MG63 (cell line): Measurements from ENCODE around the gene C1orf167. TPM values are rescaled to one million over a fixed set of nuclear protein-coding genes. Genes with fewer than 3 reads are reported as not detected.

ENCODE experiments used
- DNase-seq: peaks from one replicate; pipeline ENCODE4 v3.0.0-alpha.2; 2020
- H3K27me3 ChIP-seq: fragments of 250-450 bp; sonication (Bioruptor Pico); 2 replicates; pipeline ENCODE4 v1.5.1; 2020; ENCODE audit warnings: mild to moderate bottlenecking, moderate library complexity
- H3K36me3 ChIP-seq: fragments of 250-450 bp; sonication (Bioruptor Pico); 2 replicates; pipeline ENCODE4 v1.5.1; 2020; ENCODE audit warnings: mild to moderate bottlenecking, moderate library complexity
- H3K4me3 ChIP-seq: fragments of 250-450 bp; sonication (Bioruptor Pico); 2 replicates; pipeline ENCODE4 v1.5.1; 2020; ENCODE audit warnings: mild to moderate bottlenecking, moderate library complexity
- H3K9me3 ChIP-seq: fragments of 250-450 bp; sonication (Bioruptor Pico); 2 replicates; pipeline ENCODE4 v1.5.1; 2020; ENCODE audit warnings: mild to moderate bottlenecking, moderate library complexity
- total RNA-seq: library from RNA; depleted of rRNA; stranded (reverse); fragments of >200 nt; shearing (Covaris generic); gene quantifications from 2 replicates; pipeline ENCODE4 v1.2.3, GENCODE V29; 2014; ENCODE audit warnings: low replicate concordance

Gene C1orf167
- total RNA-seq, 1 experiment from 2014 or later = not detected

DNA sequence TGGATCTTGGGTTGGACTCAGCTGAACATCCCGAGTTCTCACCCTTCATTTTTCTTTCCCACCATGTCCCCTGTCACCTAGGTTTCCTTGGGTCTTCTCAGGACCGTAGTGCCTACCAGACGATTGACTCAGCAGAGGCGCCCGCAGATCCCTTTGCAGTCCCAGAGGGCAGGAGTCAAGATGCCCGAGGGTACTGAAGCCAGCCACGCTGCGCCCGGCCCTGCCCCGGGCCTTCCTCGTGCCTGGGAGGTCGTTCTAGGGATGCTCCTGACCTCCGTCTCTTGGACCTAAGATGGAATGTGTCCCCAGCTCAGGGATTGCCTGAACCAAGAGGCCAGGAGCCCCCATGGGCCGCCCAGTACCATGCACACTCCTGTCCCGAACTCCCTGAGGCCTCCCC lies 12.0 kb upstream of the C1orf167 start:
- H3K36me3 ChIP-seq = peaks cover 8% of the 10 kb centered on the region; the same call in 1 of the 2 replicates
- H3K27me3 ChIP-seq = no peaks in the 10 kb centered on the region
- H3K9me3 ChIP-seq = no peaks in the 10 kb centered on the region
- DNase-seq = no peak
- H3K4me3 ChIP-seq = no peak overlapping the region

DNA sequence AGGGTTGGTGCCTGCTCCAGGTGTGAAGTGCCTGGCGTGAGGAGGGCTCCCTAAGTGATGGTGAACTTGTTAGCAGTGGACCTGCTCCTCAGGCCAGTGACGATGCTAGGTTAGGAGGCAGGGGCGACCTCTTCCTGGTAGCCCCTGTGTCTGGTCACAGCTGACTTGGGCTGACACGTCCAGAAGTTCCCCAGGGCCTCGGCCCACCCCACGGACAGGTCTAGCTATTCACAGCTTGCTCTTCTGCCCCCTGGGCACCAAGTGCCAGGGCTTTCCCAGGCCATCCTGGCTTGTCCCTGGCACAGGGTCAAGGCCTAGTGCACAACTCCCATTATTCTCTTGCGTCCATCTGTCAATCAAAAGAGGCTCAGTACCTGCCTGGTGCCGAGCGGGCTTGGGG lies 10.9 kb upstream of the C1orf167 start:
- Histone ChIP-seq H3K36me3 (peaks cover 5% of the 10 kb centered on the region; the same call in 1 of the 2 replicates), H3K27me3 (no peaks in the 10 kb centered on the region), H3K4me3 (no peak overlapping the region), H3K9me3 (no peaks in the 10 kb centered on the region)
- DNase-seq = no peak

DNA sequence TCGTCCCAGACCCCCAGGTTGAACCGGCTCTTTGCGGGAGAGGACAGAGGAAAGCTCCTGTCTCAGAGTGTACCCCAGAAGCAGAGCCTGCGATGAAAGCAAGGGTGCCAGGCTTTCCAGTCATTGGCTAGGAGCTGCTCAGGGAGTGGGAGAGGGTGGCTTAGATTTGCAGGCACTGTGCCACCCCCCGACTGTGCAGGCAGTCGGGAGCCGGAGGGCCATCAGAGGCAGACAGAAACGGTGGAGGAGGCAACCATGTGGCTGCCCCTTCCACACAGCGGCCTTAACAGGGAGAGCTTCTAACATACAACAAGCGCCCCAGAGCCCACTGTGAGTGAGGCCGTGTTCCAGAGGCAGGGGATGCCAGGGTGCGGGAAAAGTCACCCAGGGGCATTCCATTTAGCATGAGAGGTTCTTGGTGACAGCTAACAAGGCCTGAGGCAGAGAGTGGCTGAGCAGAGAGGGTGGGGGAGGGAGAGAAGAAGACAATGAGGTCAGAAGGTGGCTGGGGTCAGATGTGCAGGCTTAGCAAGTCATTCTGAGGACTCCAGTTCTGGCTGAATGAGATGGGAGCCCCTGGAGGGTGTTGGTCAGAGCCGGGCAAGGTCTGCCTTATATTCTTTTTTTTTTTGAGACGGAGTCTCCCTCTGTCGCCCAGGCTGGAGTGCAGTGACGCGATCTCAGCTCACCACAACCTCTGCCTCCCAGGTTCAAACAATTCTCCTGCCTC lies 9.5 kb upstream of the C1orf167 start:
- DNase-seq = no peak
- H3K27me3 ChIP-seq = no peaks in the 10 kb centered on the region
- no peak overlapping the region for H3K4me3 ChIP-seq
- H3K36me3 ChIP-seq = no peaks in the 10 kb centered on the region; the same call in 1 of the 2 replicates
- H3K9me3 ChIP-seq = peaks cover 5% of the 10 kb centered on the region; the same call in 1 of the 2 replicates

DNA sequence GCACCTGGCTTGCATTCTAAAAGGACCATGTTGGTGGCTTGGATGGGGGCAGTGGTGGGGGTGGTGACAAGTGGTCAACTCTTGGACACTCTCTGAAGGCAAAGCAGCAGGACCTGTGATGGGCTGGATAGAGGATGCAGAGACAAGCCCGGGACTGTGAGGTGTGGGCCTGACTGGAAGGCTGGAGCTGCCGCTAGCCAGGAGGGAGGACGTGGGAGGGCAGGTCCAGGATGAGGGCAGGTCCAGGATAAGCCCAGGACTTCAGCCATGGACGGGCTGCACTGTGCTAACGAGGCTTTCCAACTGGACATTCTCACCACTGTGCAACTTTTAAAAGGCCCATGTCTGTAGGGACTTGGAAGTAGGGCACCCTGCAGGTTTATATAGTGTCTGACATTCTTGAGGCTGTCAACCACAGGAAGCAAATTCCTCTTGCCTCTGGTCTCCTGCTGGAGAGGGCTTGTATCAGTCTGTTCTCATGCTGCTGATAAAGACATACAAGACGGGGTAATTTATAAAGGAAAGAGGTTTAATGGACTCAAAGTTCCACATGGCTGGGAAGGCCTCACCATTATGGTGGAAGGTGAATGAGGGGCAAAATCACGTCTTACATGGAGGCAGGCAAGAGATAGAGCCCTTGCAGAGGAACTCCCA lies 8.3 kb upstream of the C1orf167 start:
- no peak for DNase-seq
- H3K9me3 ChIP-seq = peaks cover 5% of the 10 kb centered on the region; the same call in 1 of the 2 replicates
- H3K27me3 ChIP-seq = no peaks in the 10 kb centered on the region
- no peaks in the 10 kb centered on the region; the same call in 1 of the 2 replicates for H3K36me3 ChIP-seq
- H3K4me3 ChIP-seq = no peak overlapping the region

DNA sequence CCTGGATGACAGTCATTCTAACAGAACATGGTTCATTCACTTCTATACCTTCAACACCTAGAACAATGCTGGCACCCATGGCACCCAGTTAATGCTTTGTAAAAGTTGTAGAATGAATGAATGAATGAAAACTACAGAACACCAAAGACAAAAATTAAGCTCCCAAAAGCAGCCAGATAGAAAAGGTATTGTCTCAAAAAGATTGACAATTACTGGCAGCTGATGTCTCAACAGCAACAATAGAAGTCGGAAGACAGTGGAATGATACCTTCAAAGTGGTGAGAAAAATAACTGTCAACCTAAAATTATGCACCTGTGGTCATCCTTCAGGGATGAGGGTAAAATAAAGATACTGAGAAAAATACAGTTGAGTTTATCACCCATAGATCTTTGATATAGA lies 4.9 kb upstream of the C1orf167 start:
- Histone ChIP-seq H3K36me3 (no peaks in the 10 kb centered on the region), H3K9me3 (peaks cover 5% of the 10 kb centered on the region; the same call in 1 of the 2 replicates), H3K4me3 (no peak overlapping the region), H3K27me3 (no peaks in the 10 kb centered on the region)
- DNase-seq = no peak

DNA sequence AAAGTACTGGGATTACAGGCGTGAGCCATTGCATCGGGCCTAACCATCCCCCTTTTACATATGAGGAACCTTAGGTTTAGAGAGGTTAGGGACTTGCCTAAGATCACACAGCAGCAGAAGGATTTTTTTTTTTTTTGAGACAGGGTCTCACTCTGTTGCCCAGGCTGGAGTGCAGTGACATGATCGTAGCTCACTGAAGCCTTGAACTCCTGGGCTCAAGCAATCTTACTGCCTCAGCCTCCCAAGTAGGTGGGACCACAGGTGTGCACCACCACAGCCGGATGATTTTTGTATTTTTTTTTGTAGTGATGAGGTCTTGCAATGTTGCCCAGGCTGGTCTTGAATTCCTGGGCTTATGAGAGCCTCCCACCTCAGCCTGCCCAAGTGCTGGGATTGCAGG lies 2.2 kb upstream of the C1orf167 start:
- no peaks in the 10 kb centered on the region for H3K27me3 ChIP-seq
- peaks cover 5% of the 10 kb centered on the region; the same call in 1 of the 2 replicates for H3K9me3 ChIP-seq
- no peaks in the 10 kb centered on the region for H3K36me3 ChIP-seq
- no peak for DNase-seq
- H3K4me3 ChIP-seq = no peak overlapping the region

DNA sequence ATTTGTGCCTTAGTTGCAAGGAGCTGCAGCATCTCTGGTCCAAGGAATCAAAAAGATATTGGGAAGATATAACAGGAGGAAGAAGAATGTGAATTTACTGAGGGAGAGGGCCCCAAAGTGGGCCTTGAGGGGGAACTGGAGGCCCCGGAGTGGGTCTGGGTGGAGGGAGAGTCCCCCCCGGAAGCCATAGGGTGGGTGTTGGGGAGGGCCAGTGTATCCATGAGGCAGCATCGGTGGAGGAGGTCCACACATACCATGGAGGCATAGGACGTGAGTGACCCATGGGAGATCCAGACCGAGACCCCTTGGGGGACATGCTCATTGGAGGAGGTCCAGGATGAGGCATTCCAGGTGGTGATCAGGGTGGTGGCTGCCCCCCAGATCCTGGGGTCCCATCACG lies 708 bp upstream of the C1orf167 start:
- no peaks in the 10 kb centered on the region for H3K27me3 ChIP-seq
- peaks cover 5% of the 10 kb centered on the region; the same call in 1 of the 2 replicates for H3K9me3 ChIP-seq
- no peaks in the 10 kb centered on the region for H3K36me3 ChIP-seq
- DNase-seq = no peak
- no peak overlapping the region for H3K4me3 ChIP-seq

DNA sequence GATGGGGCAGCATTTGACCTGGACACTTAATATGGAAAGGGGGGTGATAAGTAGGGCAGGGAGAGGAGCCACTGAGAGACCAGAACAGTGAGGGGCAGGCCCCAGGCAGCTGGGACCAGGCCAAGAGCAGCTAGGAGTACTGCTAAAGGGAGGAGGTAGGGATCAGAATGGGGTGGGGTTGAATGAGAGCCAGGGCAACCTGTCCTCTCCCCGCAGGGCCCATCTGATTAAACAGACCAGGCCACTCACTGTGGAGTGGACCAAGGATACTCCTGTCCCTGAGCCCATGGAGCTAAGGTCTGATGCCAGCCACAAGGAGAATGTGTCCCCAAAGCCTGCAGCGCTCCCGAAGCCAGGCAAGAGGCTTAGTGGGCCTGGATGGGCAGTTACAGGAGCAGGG lies 2.1 kb downstream of the C1orf167 start:
- Histone ChIP-seq H3K4me3 (no peak overlapping the region), H3K36me3 (no peaks in the 10 kb centered on the region), H3K9me3 (no peaks in the 10 kb centered on the region), H3K27me3 (no peaks in the 10 kb centered on the region)
- no peak for DNase-seq

DNA sequence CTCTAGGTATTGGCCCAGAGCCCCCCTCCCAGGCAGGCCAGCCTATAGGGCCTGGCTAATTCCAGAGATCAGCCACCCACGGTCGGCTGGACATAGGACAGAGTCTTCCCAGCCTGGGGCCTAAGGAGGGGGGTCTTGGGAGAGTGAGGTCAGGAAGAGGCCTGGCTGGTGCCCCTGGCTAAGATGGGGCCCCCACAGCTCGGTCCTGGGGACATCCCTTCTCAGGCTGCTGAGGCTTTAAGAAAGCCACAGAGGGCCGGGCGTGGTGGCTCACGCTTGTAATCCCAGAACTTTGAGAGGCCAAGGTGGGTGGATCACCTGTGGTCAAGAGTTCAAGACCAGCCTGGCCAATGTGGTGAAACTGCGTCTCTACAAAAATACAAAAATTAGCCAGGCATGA lies 2.5 kb downstream of the C1orf167 start:
- no peaks in the 10 kb centered on the region for H3K27me3 ChIP-seq
- no peak overlapping the region for H3K4me3 ChIP-seq
- no peak for DNase-seq
- no peaks in the 10 kb centered on the region for H3K9me3 ChIP-seq
- H3K36me3 ChIP-seq = no peaks in the 10 kb centered on the region

DNA sequence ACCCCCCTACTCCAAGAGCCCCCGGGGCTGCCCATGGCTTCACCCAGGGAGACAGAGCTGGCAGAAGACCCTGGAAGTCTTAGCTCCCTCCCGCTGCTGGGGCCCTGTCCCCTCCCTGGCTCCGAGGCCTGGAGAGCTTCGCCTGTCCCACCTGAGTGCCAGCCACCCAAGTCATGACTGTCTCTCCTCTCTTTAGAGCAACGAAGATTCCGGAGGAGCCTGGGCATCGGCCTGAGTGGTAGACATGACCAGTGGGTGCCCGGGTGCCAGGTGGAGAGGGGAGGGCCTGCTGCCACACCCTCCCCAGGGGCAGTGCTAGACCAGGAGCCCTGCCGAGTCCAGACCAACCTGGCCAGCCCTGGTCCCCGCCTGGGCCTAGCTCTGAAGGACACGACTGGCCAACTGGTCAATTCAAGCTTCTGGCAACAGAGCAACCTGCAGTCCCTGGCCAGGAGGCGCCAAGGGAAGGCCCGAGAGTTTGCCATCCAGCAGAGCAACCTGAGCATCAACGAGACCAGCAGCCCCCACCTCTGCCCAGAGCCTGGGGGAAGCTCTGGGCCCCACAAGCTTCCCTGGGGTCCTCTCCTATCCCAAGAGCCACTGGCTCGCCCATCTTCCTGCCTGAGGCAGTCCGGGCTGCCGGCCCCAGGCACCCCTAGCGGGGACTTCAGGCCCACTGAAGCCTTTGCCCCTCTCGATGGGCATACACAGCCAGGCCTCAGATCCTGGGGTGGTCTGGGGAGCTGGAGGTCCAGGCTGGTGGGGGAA lies 3.9 kb downstream of the C1orf167 start:
- H3K9me3 ChIP-seq = no peaks in the 10 kb centered on the region
- no peaks in the 10 kb centered on the region for H3K27me3 ChIP-seq
- no peak for DNase-seq
- H3K4me3 ChIP-seq = no peak overlapping the region
- no peaks in the 10 kb centered on the region for H3K36me3 ChIP-seq

DNA sequence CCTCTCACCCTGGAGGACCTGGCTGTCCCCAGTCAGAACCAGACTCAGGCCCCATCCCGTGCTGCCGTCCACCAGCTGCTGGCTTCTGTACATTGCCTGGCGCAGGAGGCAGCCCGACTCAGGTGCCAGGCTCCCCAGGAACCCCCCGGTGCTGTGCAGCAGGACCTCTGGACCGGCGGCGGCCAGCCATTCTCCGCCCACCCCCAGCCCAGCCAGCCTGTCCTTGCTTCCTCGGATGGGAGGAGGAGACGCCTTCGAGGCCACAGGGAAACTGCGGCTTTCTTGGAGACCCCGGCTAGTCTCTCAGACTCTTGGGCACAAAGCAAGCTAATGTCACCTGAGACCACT lies 4.4 kb downstream of the C1orf167 start:
- no peaks in the 10 kb centered on the region for H3K27me3 ChIP-seq
- H3K36me3 ChIP-seq = no peaks in the 10 kb centered on the region
- no peak for DNase-seq
- no peak overlapping the region for H3K4me3 ChIP-seq
- no peaks in the 10 kb centered on the region for H3K9me3 ChIP-seq

DNA sequence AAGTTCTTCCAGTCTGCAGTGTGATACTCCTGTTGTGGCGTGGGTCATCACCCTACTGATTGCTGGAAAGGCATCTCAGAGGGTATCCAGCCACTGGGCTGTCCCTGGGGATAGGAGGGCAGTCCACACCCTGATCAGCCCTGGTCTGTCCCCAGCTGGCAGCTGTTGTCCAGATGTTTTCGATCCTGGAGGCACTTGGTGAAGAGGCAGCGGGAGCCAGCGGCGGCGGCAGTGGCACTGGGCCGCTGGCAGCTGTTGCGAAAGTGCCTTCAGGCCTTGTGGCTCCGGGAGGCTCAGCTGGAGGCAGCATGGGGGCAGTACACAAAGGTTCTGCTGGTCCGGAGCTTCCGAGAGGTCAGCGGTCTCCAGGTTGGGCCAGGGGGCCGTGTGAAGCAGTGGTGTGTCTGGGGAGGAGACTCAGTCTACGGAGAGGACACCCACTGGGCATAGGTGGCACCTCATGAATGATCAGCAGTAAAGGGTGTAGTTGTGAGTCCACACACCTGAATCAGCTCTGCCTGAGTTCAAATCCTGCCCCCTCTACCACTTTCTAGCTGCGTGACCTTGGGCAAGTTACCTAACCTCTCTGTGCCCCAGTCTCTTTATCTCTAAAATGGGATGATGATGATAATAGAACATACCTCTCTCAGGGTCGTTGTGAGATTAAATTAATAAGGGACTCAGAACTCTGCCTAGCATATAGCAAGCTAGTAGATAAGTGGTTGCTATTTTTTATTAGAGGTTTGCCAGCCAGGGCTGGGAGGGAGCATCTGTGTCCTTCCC lies 6.1 kb downstream of the C1orf167 start:
- Histone ChIP-seq H3K36me3 (no peaks in the 10 kb centered on the region), H3K9me3 (no peaks in the 10 kb centered on the region), H3K27me3 (no peaks in the 10 kb centered on the region), H3K4me3 (no peak overlapping the region)
- DNase-seq = no peak

DNA sequence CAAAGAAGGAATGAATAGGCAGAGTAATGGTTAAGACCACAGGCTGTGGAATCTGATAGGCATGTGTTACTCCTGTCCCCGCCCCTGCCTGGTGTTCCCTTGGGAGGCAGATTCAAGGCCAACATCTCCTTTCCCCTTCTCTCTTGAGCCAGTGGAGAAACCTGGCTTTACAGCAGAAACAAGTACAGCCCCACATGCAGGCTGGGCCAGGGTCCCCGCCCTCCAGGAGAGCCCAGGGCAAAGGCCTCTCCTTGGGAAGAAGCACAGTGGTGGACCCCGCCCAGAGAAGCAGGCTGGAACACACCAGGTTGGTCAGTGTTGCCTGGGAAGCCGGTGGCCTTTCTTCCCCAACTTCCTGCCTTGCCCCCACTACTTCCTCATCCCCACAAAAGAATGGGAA lies 6.8 kb downstream of the C1orf167 start:
- H3K36me3 ChIP-seq = no peaks in the 10 kb centered on the region
- no peaks in the 10 kb centered on the region for H3K27me3 ChIP-seq
- no peak overlapping the region for H3K4me3 ChIP-seq
- no peaks in the 10 kb centered on the region for H3K9me3 ChIP-seq
- no peak for DNase-seq

DNA sequence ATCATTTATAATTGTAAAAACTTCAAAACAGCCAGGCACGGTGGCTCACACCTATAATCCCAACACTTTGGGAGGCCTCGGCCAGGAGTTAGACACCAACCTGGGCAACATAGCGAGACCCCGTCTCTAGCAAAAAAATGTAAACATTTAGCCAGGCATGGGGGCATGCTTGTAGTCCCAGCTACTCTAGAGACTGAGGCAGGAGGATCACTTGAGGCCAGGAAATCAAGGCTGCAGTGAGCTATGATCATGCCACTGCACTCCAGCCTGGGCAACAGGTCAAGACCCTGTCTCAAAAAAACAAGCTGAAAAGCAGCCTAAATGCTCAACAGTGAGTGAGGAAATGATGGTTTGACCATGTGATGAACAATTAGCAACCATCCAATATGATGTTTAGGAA lies 7.3 kb downstream of the C1orf167 start:
- no peak overlapping the region for H3K4me3 ChIP-seq
- DNase-seq = no peak
- no peaks in the 10 kb centered on the region for H3K27me3 ChIP-seq
- H3K36me3 ChIP-seq = no peaks in the 10 kb centered on the region
- H3K9me3 ChIP-seq = no peaks in the 10 kb centered on the region

DNA sequence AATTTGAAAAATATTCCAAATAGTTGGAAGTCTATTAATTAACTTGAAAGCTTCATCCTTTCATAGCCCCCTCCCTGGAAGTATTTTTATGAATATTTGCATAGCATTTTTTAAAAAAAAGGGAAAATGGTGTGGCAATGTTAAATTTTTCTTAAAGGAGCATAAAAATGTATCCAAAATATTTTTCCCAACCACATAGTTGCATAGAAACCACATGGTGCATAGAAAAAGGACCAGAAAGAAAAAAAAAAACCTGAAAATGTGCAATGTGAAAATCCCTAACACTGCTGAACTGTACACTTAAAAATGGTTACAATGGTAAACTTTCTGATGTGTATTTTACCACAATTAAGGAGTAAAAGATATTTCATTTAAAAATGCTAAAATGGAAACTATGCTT lies 8.0 kb downstream of the C1orf167 start:
- Histone ChIP-seq H3K27me3 (no peaks in the 10 kb centered on the region), H3K36me3 (no peaks in the 10 kb centered on the region), H3K4me3 (no peak overlapping the region), H3K9me3 (no peaks in the 10 kb centered on the region)
- DNase-seq = no peak

DNA sequence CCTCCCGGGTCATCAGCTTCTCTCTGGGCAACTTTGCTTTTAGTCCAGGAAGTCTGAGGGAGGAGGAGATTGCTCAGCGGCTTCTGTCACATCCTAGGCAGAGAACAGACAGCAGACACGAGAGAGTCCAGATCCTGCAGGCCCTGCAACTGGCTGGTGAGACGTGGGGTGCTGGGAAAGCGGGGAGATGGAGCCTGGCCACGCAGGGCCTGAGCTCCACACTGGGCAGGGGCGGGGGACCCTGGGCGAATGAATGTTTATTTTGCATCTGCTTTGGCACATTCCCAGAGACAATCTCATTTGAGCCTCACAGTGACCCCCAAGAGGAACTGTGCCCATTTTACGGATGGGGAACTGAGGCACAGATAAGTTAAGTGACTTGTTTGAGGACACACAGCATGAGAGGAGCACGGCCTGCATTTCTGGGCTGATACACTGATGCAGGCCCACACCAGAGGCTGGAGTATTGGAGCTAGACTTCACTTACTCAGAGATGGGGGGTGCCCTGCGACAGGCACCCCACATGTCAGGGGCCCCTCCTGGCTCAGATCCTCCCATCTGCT lies 9.6 kb downstream of the C1orf167 start:
- no peak for DNase-seq
- Histone ChIP-seq H3K27me3 (no peaks in the 10 kb centered on the region), H3K36me3 (no peaks in the 10 kb centered on the region), H3K4me3 (no peak overlapping the region), H3K9me3 (no peaks in the 10 kb centered on the region)
